HEK293T (cell line): ENCODE data around the gene ERC2.

Experiments
- BHLHE40 ChIP-seq: fragments of 450-650 bp; IDR thresholded peaks from 2 replicates; pipeline ENCODE4 v1.6.1; 2016; ENCODE audit warnings: mild to moderate bottlenecking, moderate library complexity, borderline replicate concordance
- ELF4 ChIP-seq: fragments of 450-650 bp; IDR thresholded peaks from 2 replicates; pipeline ENCODE4 v1.6.1; 2017; ENCODE audit warnings: antibody characterized with exemption
- FOXA1 ChIP-seq: fragments of 450-650 bp; IDR thresholded peaks from 2 replicates; pipeline ENCODE4 v1.6.1; 2016; ENCODE audit warnings: mild to moderate bottlenecking
- FOXK2 ChIP-seq: fragments of 450-650 bp; IDR thresholded peaks from 2 replicates; pipeline ENCODE4 v1.6.1; 2016; ENCODE audit warnings: mild to moderate bottlenecking
- HDGF ChIP-seq: fragments of 450-650 bp; IDR thresholded peaks from 2 replicates; pipeline ENCODE4 v1.6.1; 2017; ENCODE audit warnings: antibody characterized with exemption, borderline replicate concordance
- SP1 ChIP-seq: fragments of 450-650 bp; IDR thresholded peaks from 2 replicates; pipeline ENCODE4 v1.6.1; 2017
- SUZ12 ChIP-seq: fragments of 450-650 bp; IDR thresholded peaks from 2 replicates; pipeline ENCODE4 v1.6.1; 2016; ENCODE audit warnings: mild to moderate bottlenecking
- ZNF384 ChIP-seq: fragments of 450-650 bp; IDR thresholded peaks from 2 replicates; pipeline ENCODE4 v1.6.1; 2016
- TF ChIP-seq, protein P1 (sequence below): fragments of 450-650 bp; IDR thresholded peaks from 2 replicates; pipeline ENCODE4 v1.6.1; 2016

DNA sequence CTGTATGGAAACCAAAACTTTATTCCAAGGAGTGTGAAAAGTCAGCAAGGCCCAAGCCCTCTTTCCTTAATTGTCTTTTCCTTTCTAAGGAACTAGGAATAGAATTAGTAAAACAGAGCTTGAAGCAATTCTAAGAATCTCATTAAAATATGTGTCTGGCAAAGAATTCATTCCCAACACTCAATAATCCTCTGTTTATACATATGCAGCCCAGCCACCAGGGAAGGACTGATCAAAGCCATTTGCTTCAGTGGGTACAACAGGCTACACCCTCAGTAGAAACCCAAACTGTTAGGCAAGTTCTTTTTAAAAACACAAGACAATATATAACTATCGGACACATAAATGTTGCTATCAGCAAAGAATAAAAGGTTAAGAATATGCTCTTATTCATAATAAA, 266.9 kb downstream of the ERC2 start:
- TF ChIP-seq SP1, result no peak
- no peak for TF ChIP-seq HDGF
- no peak for TF ChIP-seq FOXK2
- TF ChIP-seq FOXA1, result no peak
- TF ChIP-seq, protein P1, sequence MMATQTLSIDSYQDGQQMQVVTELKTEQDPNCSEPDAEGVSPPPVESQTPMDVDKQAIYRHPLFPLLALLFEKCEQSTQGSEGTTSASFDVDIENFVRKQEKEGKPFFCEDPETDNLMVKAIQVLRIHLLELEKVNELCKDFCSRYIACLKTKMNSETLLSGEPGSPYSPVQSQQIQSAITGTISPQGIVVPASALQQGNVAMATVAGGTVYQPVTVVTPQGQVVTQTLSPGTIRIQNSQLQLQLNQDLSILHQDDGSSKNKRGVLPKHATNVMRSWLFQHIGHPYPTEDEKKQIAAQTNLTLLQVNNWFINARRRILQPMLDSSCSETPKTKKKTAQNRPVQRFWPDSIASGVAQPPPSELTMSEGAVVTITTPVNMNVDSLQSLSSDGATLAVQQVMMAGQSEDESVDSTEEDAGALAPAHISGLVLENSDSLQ, result no peak
- TF ChIP-seq BHLHE40, result no peak
- TF ChIP-seq ELF4, result no peak
- no peak for TF ChIP-seq ZNF384
- no peak for TF ChIP-seq SUZ12
